HepG2 (cell line): ENCODE data around the gene PPM1E. TPM values are rescaled to one million over a fixed set of nuclear protein-coding genes. Genes with fewer than 3 reads are reported as not detected.

Source experiments
- ATAC-seq: fragments of 200-7000 bp; cut with Tn5 transposase; 3 replicates; pipeline ENCODE4 v1.9.1; 2020; ENCODE audit warnings: mild to moderate bottlenecking, moderate library complexity
- BruUV-seq: library from RNA; stranded (reverse); fragments of 400-500 nt; replicated peaks from 2 replicates; lab custom pipeline; 2021; lab: Mats Ljungman, UMichigan
- CTCF ChIA-PET: fragments of 300-600 bp; formaldehyde crosslinking; extraction: SDS; loops from one replicate; lab custom pipeline; 2021; ENCODE audit warnings: low total read pairs, inconsistent platforms, low intra/inter-chr PET ratio; lab: Yijun Ruan, JAX
- POLR2A ChIA-PET: fragments of 350-600 bp; sonication (Branson Sonifier 250); formaldehyde crosslinking; loops from one replicate; lab custom pipeline; 2020; ENCODE audit warnings: antibody characterized with exemption, inconsistent platforms; lab: Yijun Ruan, JAX
- DNase-seq: peaks from one replicate; pipeline ENCODE4 v3.0.0-alpha.2; 2015; ENCODE audit warnings: low spot score
- FAIRE-seq: peaks from 3 replicates; lab custom pipeline; 2011; peaks lifted over from hg19 to GRCh38; lab: Jason Lieb, UNC
- H2AFZ ChIP-seq: one replicate; pipeline ENCODE4 v1.6.1; 2011; ENCODE audit warnings: low read length, inconsistent platforms
- H3K27ac ChIP-seq: fragments of 300-600 bp; 3 replicates; pipeline ENCODE4 v1.8.0; 2011; ENCODE audit warnings: mixed run types, mild to moderate bottlenecking, mixed read lengths, low read length, inconsistent platforms; ENCODE audit not compliant: insufficient read depth; ENCODE audit errors: extremely low read length
- H3K27me3 ChIP-seq, 2 experiments: fragments of 200-600 bp in 1 of 2; 2 replicates in 1 of 2; 3 replicates in 1 of 2; pipeline versions ENCODE4 v1.6.0 to v1.8.0; 2011; ENCODE audit warnings: low read length in 2 of 2, mild to moderate bottlenecking in 2 of 2, moderate library complexity in 2 of 2, inconsistent platforms in 1 of 2; ENCODE audit not compliant: insufficient read depth in 2 of 2, control insufficient read depth in 1 of 2
- H3K36me3 ChIP-seq, 2 experiments: fragments of 200-600 bp in 1 of 2; replicated peaks in 1 of 2; 2 replicates in 1 of 2; 3 replicates in 1 of 2; pipeline versions ENCODE4 v1.5.1 to v1.8.0; 2011; ENCODE audit warnings: low read length in 2 of 2, inconsistent platforms in 1 of 2; ENCODE audit not compliant: insufficient read depth in 2 of 2, control insufficient read depth in 1 of 2
- H3K4me1 ChIP-seq: 2 replicates; pipeline ENCODE4 v1.5.1; 2012; ENCODE audit warnings: low read length, inconsistent platforms; ENCODE audit not compliant: insufficient read depth
- H3K4me2 ChIP-seq: 2 replicates; pipeline ENCODE4 v1.6.0; 2011; ENCODE audit warnings: low read depth, low read length, inconsistent platforms
- H3K4me3 ChIP-seq, 3 experiments: fragments of 200-600 bp in 1 of 3; sonication (generic), shearing (Covaris generic) in 1 of 3; replicated peaks in 1 of 3; 2 replicates each; pipeline ENCODE4 v1.5.1; 2011 to 2016; ENCODE audit warnings: low read length in 3 of 3, inconsistent platforms in 2 of 3, low read depth in 2 of 3, mild to moderate bottlenecking in 2 of 3, control low read depth in 1 of 3, mixed read lengths in 1 of 3; ENCODE audit not compliant: insufficient read depth in 1 of 3
- H3K79me2 ChIP-seq: one replicate; pipeline ENCODE4 v1.6.1; 2011; ENCODE audit warnings: low read length, inconsistent platforms; ENCODE audit not compliant: insufficient read depth
- H3K9ac ChIP-seq: 2 replicates; pipeline ENCODE4 v1.6.0; 2011; ENCODE audit warnings: mild to moderate bottlenecking, low read depth, low read length, inconsistent platforms; ENCODE audit not compliant: insufficient read depth
- H3K9me3 ChIP-seq: 2 replicates; pipeline ENCODE4 v1.5.1; 2012; ENCODE audit warnings: mild to moderate bottlenecking, low read length
- H4K20me1 ChIP-seq: 2 replicates; pipeline ENCODE4 v1.6.0; 2011; ENCODE audit warnings: inconsistent platforms, mild to moderate bottlenecking, low read length, moderate library complexity; ENCODE audit not compliant: insufficient read depth
- AFF4 ChIP-seq: sonication (generic); formaldehyde crosslinking; IDR thresholded peaks from 2 replicates; pipeline ENCODE4 v1.4.0; 2020; ENCODE audit warnings: missing genetic modification reagents
- ATF7-NPFF ChIP-seq: sonication (generic); formaldehyde crosslinking; IDR thresholded peaks from 2 replicates; pipeline ENCODE4 v1.8.1; 2023; ENCODE audit warnings: mild to moderate bottlenecking, low read depth, missing genetic modification reagents, moderate library complexity
- GATA4 ChIP-seq: sonication (generic); IDR thresholded peaks from 2 replicates; pipeline ENCODE4 v1.6.1; 2016; ENCODE audit warnings: antibody characterized with exemption, low read depth, borderline replicate concordance
- HDAC2 ChIP-seq: sonication (generic); formaldehyde crosslinking; IDR thresholded peaks from 2 replicates; pipeline ENCODE4 v1.4.0; 2020; ENCODE audit warnings: missing genetic modification reagents
- HOXD1 ChIP-seq: sonication (generic); formaldehyde crosslinking; IDR thresholded peaks from 2 replicates; pipeline ENCODE4 v1.5.0; 2020; ENCODE audit warnings: missing genetic modification reagents
- NAIF1 ChIP-seq: sonication (generic); formaldehyde crosslinking; IDR thresholded peaks from 2 replicates; pipeline ENCODE4 v1.5.0; 2020; ENCODE audit warnings: mild to moderate bottlenecking, missing genetic modification reagents, borderline replicate concordance
- NFYB ChIP-seq: sonication (generic); formaldehyde crosslinking; IDR thresholded peaks from 2 replicates; pipeline ENCODE4 v1.4.0; 2020; ENCODE audit warnings: missing genetic modification reagents
- RCOR2 ChIP-seq: IDR thresholded peaks from 2 replicates; pipeline ENCODE4 v1.6.1; 2016; ENCODE audit warnings: missing biosample characterization, missing genetic modification reagents
- SMAD1 ChIP-seq: sonication (generic); formaldehyde crosslinking; IDR thresholded peaks from 2 replicates; pipeline ENCODE4 v1.4.0; 2020; ENCODE audit warnings: missing genetic modification reagents, low read depth, mild to moderate bottlenecking, borderline replicate concordance
- TCF12 ChIP-seq, 2 experiments: fragments of 450-650 bp in 1 of 2; sonication (generic) in 1 of 2; formaldehyde crosslinking in 1 of 2; IDR thresholded peaks; 2 replicates each; pipeline versions ENCODE4 v1.6.1 to v1.8.0; 2017 to 2022; ENCODE audit warnings: antibody characterized with exemption in 1 of 2, mild to moderate bottlenecking in 1 of 2, missing genetic modification reagents in 1 of 2, moderate library complexity in 1 of 2
- THAP8 ChIP-seq: sonication (generic); formaldehyde crosslinking; IDR thresholded peaks from 2 replicates; pipeline ENCODE4 v1.5.1; 2020; ENCODE audit warnings: missing genetic modification reagents, mild to moderate bottlenecking, borderline replicate concordance
- ZFP1 ChIP-seq: IDR thresholded peaks from 2 replicates; pipeline ENCODE4 v1.6.1; 2016
- ZFP90 ChIP-seq: sonication (generic); formaldehyde crosslinking; IDR thresholded peaks from 2 replicates; pipeline ENCODE4 v1.8.0; 2022; ENCODE audit warnings: missing genetic modification reagents, mild to moderate bottlenecking, inconsistent platforms, borderline replicate concordance
- ZNF614 ChIP-seq: IDR thresholded peaks from 2 replicates; pipeline ENCODE4 v1.6.1; 2018; ENCODE audit warnings: missing biosample characterization, missing genetic modification reagents, inconsistent platforms, borderline replicate concordance
- ZSCAN20 ChIP-seq: sonication (generic); formaldehyde crosslinking; IDR thresholded peaks from 2 replicates; pipeline ENCODE4 v1.4.0; 2020; ENCODE audit warnings: missing genetic modification reagents, mild to moderate bottlenecking, borderline replicate concordance
- WGBS: methylation state at CpG from one replicate; pipeline ENCODE4 v1.1.6; 2017; ENCODE audit warnings: low lambda C conversion rate; 5-methylcytosine and 5-hydroxymethylcytosine counted together
- in situ Hi-C: cut with HindIII; loops from 2 replicates; pipeline ENCODE4 v1.10.0; 2017; ENCODE audit warnings: low pct_unique_long_range_greater_than_20kb; ENCODE audit not compliant: extremely low pct_ligation_motif_present
- intact Hi-C: fragments of 100-400 bp; cut with micrococcal nuclease; formaldehyde crosslinking; loops from one replicate; pipeline ENCODE4 v1.10.0; 2022; ENCODE audit not compliant: unreplicated experiment
- polyA plus RNA-seq, 8 experiments: library from polyadenylated mRNA; depleted of rRNA in 3 of 8; stranded (reverse) in 7 of 8; unstranded in 1 of 8; fragments of >200 nt; fragmentation: Illumina TruSeq in 4 of 8; extraction: Trizol in 4 of 8; gene quantifications; 2 replicates each; pipeline versions ENCODE4 v1.2.1 to v1.2.3, GENCODE V29; 2011 to 2016; ENCODE audit warnings: low read depth in 4 of 8, missing spikeins in 1 of 8, mixed read lengths in 1 of 8; ENCODE audit not compliant: insufficient read depth in 1 of 8
- total RNA-seq, 5 experiments: library from RNA; depleted of rRNA; stranded (reverse); fragments of >200 nt; fragmentation: Illumina TruSeq; extraction: Trizol; gene quantifications; 2 replicates each; pipeline ENCODE4 v1.2.3, GENCODE V29; 2016; ENCODE audit warnings: low read depth in 1 of 5
- TF ChIP-seq, protein P1 (sequence below): fragments of 450-650 bp; IDR thresholded peaks from 2 replicates; pipeline ENCODE4 v1.6.1; 2016
- TF ChIP-seq, protein P2 (sequence below): IDR thresholded peaks from 2 replicates; pipeline ENCODE4 v1.6.1; 2018; ENCODE audit warnings: missing genetic modification reagents, mild to moderate bottlenecking, missing compliant biosample characterization

PPM1E gene
- total and polyA plus RNA-seq, 2 of the 13 experiments (the other 11 are each of a cell fraction or from before 2014, with no cell fraction given) = 0.15 TPM; not detected in 1

DNA sequence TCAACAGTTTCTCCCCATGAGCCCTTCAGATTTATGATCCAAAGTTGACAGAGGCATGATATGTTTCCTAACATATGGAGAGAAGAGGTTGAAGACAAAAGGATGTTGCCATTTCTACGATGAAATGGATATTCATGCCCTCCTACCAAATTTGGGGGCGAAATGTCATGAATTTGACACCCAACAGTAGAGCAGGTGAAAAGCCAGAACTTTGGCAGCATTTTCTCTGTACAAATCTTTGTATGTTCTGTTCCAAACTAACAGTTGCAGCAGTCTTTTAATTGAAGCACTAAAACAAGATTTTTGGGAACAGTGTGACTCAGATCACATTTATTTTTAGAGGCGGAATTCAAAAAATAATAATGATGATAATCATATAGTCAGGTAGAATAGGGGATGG lies 220.9 kb downstream of the PPM1E start:
- CTCF ChIA-PET = no interaction called here
- no TSS peak for BruUV-seq
- FAIRE-seq = no peak
- TF ChIP-seq ZNF614 (CRISPR knock-in tag) = no peak
- no peak for TF ChIP-seq HOXD1 (CRISPR knock-in tag)
- TF ChIP-seq SMAD1 (CRISPR knock-in tag) = no peak
- TF ChIP-seq ZFP90 (CRISPR knock-in tag) = no peak
- no peak for TF ChIP-seq HDAC2 (CRISPR knock-in tag)
- no peak for TF ChIP-seq NAIF1 (CRISPR knock-in tag)
- no peak for TF ChIP-seq ATF7-NPFF (CRISPR knock-in tag)
- TF ChIP-seq AFF4 (CRISPR knock-in tag) = no peak
- TF ChIP-seq TCF12 (IDR thresholded peaks at IDR 0.05) = no peak
- TF ChIP-seq TCF12 (CRISPR knock-in tag; IDR thresholded peaks at IDR 0.05) = no peak
- no peak for TF ChIP-seq THAP8 (CRISPR knock-in tag)
- TF ChIP-seq NFYB (CRISPR knock-in tag) = no peak
- TF ChIP-seq, protein P1, sequence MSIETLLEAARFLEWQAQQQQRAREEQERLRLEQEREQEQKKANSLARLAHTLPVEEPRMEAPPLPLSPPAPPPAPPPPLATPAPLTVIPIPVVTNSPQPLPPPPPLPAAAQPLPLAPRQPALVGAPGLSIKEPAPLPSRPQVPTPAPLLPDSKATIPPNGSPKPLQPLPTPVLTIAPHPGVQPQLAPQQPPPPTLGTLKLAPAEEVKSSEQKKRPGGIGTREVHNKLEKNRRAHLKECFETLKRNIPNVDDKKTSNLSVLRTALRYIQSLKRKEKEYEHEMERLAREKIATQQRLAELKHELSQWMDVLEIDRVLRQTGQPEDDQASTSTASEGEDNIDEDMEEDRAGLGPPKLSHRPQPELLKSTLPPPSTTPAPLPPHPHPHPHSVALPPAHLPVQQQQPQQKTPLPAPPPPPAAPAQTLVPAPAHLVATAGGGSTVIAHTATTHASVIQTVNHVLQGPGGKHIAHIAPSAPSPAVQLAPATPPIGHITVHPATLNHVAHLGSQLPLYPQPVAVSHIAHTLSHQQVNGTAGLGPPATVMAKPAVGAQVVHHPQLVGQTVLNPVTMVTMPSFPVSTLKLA = no peak
- TF ChIP-seq, protein P2, sequence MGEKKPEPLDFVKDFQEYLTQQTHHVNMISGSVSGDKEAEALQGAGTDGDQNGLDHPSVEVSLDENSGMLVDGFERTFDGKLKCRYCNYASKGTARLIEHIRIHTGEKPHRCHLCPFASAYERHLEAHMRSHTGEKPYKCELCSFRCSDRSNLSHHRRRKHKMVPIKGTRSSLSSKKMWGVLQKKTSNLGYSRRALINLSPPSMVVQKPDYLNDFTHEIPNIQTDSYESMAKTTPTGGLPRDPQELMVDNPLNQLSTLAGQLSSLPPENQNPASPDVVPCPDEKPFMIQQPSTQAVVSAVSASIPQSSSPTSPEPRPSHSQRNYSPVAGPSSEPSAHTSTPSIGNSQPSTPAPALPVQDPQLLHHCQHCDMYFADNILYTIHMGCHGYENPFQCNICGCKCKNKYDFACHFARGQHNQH (CRISPR knock-in tag) = no peak
- TF ChIP-seq ZSCAN20 (CRISPR knock-in tag) = no peak
- no peak for TF ChIP-seq GATA4
- no peak for TF ChIP-seq RCOR2 (CRISPR knock-in tag)
- no peak for TF ChIP-seq ZFP1

More for the DNA sequence above, 220.9 kb downstream of the PPM1E start:
- H3K9me3 ChIP-seq = no peaks in the 10 kb centered on the region
- in situ Hi-C loops (no loop called here), intact Hi-C loops (no loop called here)
- H3K27ac ChIP-seq = no peak overlapping the region
- H3K36me3 ChIP-seq = no peaks in the 10 kb centered on the region
- H3K9ac ChIP-seq = no peak overlapping the region
- H3K79me2 ChIP-seq = no peaks in the 10 kb centered on the region
- H4K20me1 ChIP-seq = no peaks in the 10 kb centered on the region
- no peak for DNase-seq
- WGBS = 32% methylated on average over 3 of the region's 3 CpGs
- no peak for ATAC-seq
- POLR2A ChIA-PET = no interaction called here
- H3K27me3 ChIP-seq = no peaks in the 10 kb centered on the region
- no peaks in the 10 kb centered on the region for H3K4me1 ChIP-seq
- no peak overlapping the region for H3K4me3 ChIP-seq
- H2AFZ ChIP-seq = no peak overlapping the region
- H3K4me2 ChIP-seq = no peak overlapping the region
